Effector memory CD4-positive, alpha-beta T cell (primary cell): ENCODE results near the gene STK39.

Experiments
- DNase-seq, 3 donors: peaks; one replicate each; pipeline ENCODE4 v3.0.0-alpha.2; 2020
- H3K27ac ChIP-seq: 2 replicates; pipeline ENCODE4 v1.7.0; 2013; ENCODE audit warnings: mild to moderate bottlenecking, low read length, moderate library complexity; ENCODE audit not compliant: insufficient read depth, poor library complexity, severe bottlenecking
- H3K27me3 ChIP-seq: replicated peaks from 2 replicates; pipeline ENCODE4 v1.7.0; 2013; ENCODE audit warnings: mild to moderate bottlenecking, low read length; ENCODE audit not compliant: insufficient read depth, control insufficient read depth, poor library complexity, severe bottlenecking
- H3K36me3 ChIP-seq: 2 replicates; pipeline ENCODE4 v1.7.0; 2013; ENCODE audit warnings: mild to moderate bottlenecking, low read length, moderate library complexity; ENCODE audit not compliant: control insufficient read depth, insufficient read depth
- H3K4me1 ChIP-seq: 2 replicates; pipeline ENCODE4 v1.7.0; 2013; ENCODE audit warnings: low read length, mild to moderate bottlenecking; ENCODE audit not compliant: control insufficient read depth, insufficient read depth, poor library complexity, severe bottlenecking
- H3K4me3 ChIP-seq: 2 replicates; pipeline ENCODE4 v1.7.0; 2013; ENCODE audit warnings: low read length, low read depth, mild to moderate bottlenecking; ENCODE audit not compliant: insufficient read depth, poor library complexity, severe bottlenecking
- H3K9me3 ChIP-seq: 2 replicates; pipeline ENCODE4 v1.7.0; 2013; ENCODE audit warnings: mild to moderate bottlenecking, low read length, moderate library complexity; ENCODE audit not compliant: control insufficient read depth

STK39 gene

DNA sequence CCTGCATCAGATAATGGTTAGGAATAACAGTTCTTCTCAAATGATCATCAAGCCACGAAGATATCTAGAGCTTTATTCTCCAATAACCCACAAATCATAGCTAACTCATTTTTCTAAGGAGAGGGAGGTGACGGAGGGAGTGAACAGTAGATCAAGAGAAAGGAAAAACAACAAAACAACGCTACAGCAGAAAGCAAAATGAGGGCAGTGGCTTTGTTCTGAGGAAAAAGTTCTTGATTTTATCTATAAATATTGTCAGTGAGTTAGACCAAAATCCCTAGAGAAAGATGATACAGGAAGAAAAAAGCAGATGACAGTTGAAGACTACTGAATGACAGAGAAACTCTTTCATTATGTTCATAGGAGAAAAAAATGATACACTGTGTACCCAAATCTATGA lies 71.0 kb downstream of the STK39 start:
- Histone ChIP-seq H3K36me3 (peaks cover 4% of the 10 kb centered on the region), H3K9me3 (no peaks in the 10 kb centered on the region), H3K27me3 (no peaks in the 10 kb centered on the region), H3K4me1 (peaks cover 13% of the 10 kb centered on the region), H3K27ac (no peak overlapping the region), H3K4me3 (no peak overlapping the region)
- no peak for DNase-seq

DNA sequence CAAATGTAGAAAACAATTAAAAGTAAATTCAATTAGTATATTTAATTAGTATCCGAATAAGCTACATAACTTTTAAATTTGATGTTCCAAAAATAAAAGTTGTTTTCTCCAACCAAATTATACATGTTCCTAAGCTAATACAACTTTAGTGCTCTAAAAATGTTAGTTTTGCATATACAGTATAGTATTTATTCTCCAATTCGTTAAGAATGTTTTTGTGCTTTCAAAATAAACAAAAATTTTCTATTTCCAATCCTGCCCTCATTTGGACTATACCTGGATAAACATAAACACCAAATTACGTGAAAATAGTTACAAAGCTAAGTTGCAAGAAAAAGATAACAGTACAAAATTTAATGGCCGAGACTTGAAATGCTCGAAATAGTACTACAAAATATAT lies 71.9 kb downstream of the STK39 start:
- Histone ChIP-seq H3K36me3 (no peaks in the 10 kb centered on the region), H3K9me3 (no peaks in the 10 kb centered on the region), H3K27me3 (no peaks in the 10 kb centered on the region), H3K4me3 (no peak overlapping the region), H3K4me1 (peaks cover 13% of the 10 kb centered on the region), H3K27ac (no peak overlapping the region)
- no peak for DNase-seq

GRCh38 chr2:168174756-168175155 lies 72.6 kb downstream of the STK39 start:
- Histone ChIP-seq H3K4me3 (no peak overlapping the region), H3K9me3 (no peaks in the 10 kb centered on the region), H3K4me1 (peaks cover 13% of the 10 kb centered on the region), H3K27me3 (no peaks in the 10 kb centered on the region), H3K36me3 (no peaks in the 10 kb centered on the region), H3K27ac (no peak overlapping the region)
- no peak for DNase-seq

GRCh38 chr2:168172071-168172470 lies 75.3 kb downstream of the STK39 start:
- no peak for DNase-seq

DNA sequence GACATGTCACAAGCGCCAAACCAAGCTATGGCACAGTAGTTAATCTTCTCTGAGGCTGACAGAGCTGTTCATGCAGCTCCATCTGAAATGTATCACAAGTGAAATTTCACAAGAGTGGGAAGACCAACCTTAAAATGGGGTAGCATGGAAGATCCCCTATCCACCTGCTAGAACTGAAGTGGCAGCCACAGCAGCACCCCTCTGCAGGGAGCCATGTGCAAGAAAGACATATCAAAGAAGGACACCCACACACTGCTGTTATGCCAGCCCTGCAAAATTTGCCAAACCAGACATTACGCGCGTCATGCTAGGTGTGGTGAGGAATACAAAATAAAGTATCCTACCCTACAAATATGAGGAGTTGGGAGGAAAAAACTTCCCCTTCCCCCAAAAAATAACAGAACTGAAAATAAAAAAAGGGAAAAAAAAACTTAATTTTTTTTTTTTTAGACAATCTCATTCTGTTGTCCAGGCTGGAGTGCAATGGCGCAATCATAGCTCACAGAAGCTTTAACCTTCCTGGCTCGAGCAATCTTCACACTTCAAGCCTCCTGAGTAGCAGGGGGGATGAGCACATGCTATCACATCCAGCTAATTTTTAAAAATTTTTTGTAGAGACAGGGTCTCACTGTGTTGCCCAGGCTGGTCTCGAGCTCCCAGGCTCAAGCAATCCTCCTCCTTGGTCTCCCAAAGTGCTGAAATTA lies 76.2 kb downstream of the STK39 start:
- no peak for DNase-seq
- Histone ChIP-seq H3K9me3 (no peaks in the 10 kb centered on the region), H3K27me3 (no peaks in the 10 kb centered on the region), H3K36me3 (no peaks in the 10 kb centered on the region), H3K4me1 (peaks cover 2% of the 10 kb centered on the region), H3K4me3 (no peak overlapping the region), H3K27ac (no peak overlapping the region)

More at GRCh38 chr2:168172071-168172470, 75.3 kb downstream of the STK39 start:
- H3K9me3 ChIP-seq: no peaks in the 10 kb centered on the region
- H3K36me3 ChIP-seq: no peaks in the 10 kb centered on the region
- no peak overlapping the region for H3K27ac ChIP-seq
- H3K4me1 ChIP-seq: peaks cover 8% of the 10 kb centered on the region
- H3K4me3 ChIP-seq: no peak overlapping the region
- H3K27me3 ChIP-seq: no peaks in the 10 kb centered on the region

- Histone ChIP-seq H3K36me3 (peaks cover 5% of the 10 kb centered on the region), H3K27ac (no peak overlapping the region), H3K4me1 (no peaks in the 10 kb centered on the region), H3K4me3 (no peak overlapping the region), H3K9me3 (no peaks in the 10 kb centered on the region), H3K27me3 (no peaks in the 10 kb centered on the region)
- no peak for DNase-seq
Measured at GRCh38 chr2:168169097-168169745, 78.2 kb downstream of the STK39 start.

DNA sequence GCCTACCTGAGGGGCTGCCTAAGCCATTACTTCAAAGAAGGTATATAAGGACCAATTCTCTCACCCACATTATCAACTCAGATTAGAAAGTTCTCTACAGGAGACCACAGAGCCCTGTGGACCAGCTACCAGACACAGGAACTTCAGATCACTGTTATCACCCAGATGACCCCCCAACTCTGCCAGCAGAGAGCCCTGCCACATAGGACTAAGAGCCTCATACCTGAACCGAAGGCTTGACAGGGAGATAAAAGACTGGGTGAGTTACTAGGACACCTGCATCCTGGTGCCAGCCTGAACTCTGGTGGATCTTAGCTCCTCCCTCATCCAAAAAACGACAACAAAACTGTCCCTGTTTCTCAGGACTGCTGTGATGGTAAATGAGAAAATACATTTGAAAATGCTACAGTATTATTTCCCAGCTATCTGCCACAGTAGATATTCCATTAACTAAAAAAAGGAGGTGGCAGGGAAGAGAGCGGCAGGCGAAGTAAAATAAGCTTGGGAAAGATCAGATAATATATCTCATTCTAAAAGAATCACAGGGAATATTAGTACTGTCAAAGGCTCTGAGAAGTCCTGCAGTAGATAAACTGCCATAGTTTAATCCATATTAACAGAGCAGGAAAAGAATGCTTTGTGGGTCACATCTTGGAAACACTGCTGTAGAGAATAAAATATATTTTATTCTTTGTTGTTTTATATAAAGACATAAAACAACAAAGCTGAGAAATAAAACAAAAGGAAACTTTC lies 79.7 kb downstream of the STK39 start:
- DNase-seq: no peak
- Histone ChIP-seq H3K27ac (no peak overlapping the region), H3K36me3 (peaks cover 8% of the 10 kb centered on the region), H3K4me1 (no peaks in the 10 kb centered on the region), H3K9me3 (no peaks in the 10 kb centered on the region), H3K4me3 (no peak overlapping the region), H3K27me3 (no peaks in the 10 kb centered on the region)

DNA sequence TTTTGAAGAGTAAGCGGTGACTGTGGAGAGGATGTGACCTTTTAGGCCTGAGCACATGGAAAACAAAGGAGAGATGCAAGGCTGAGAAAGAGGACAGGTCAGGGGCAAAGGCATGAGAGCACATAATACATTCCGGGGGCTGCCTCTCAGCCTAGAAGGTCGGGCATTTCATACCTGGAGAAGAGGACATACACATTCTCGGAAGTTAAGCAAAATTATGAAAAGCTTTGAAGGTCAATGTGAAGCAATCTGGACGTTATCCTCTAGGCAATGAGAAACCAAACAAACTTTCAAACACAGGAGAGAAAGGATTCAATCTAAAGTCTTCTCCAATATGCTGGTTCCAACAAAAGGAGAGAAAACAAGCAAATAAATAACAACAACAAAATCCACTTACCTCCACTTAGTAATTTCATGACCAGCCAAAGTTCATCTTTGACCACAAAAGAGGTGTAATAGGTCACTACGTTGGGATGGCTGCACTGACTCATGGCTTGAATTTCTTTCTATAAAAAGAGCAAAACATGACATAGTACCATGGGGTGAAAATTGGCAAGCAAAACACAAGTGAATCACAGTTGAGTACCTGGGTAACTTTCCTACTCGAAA lies 80.4 kb downstream of the STK39 start:
- Histone ChIP-seq H3K4me3 (no peak overlapping the region), H3K4me1 (no peaks in the 10 kb centered on the region), H3K36me3 (peaks cover 8% of the 10 kb centered on the region), H3K9me3 (no peaks in the 10 kb centered on the region), H3K27me3 (no peaks in the 10 kb centered on the region), H3K27ac (no peak overlapping the region)
- no peak for DNase-seq

DNA sequence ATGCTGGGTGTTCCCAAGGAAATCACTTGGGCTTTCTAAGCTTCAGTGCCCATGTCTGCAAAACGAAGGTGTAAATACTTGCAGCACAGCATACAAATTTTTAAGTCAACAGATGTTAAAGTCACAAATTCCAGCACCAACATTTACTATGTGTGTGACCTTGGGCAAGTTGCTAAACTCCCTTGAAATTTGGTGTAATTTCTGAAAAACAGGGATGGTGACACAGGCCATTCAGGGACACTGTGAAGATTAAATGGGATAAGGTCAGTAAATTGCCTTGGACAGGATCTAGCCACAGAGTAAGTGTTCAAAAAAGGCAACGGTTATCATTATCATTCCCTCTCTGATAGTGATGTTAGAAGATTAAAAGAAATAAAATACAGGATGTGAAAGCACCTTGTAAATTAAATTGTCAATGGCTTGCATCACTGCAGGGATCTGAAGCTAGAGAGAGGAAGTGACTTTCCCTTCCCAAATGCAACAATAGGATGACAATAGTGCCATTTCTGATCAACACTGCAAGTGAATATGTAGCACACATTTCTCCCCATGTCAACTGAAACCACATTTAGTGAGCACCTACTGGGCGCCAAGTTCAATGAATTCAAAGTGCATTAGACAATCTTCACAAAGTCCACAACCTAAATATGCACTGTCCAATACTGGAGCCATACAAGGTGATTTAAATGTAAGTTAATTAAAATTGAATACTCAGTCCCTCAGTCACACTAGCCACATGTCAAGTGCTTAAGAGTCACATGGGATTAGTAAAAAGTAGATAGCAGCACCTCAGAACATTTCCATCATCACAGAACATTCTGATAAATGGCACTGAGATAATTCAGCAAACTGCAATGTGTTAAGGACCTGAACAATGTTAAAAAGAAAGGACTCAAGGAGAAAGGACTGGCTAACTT lies 81.2 kb downstream of the STK39 start:
- H3K27me3 ChIP-seq: no peaks in the 10 kb centered on the region
- no peaks in the 10 kb centered on the region for H3K9me3 ChIP-seq
- H3K27ac ChIP-seq: no peak overlapping the region
- DNase-seq: no peak
- H3K4me1 ChIP-seq: no peaks in the 10 kb centered on the region
- H3K36me3 ChIP-seq: peaks cover 8% of the 10 kb centered on the region
- H3K4me3 ChIP-seq: no peak overlapping the region
